Heart right ventricle (tissue), 16 donors: ENCODE results near the gene RARS1. TPM values are rescaled to one million over a fixed set of nuclear protein-coding genes. Genes with fewer than 3 reads are reported as not detected.

Experiments used
- ATAC-seq, 8 donors: fragments of 200-7000 bp; cut with Tn5 transposase; one replicate each; pipeline ENCODE4 v1.9.1; 2020; ENCODE audit warnings: mild to moderate bottlenecking in 8 of 8, moderate library complexity in 8 of 8, moderate number of reproducible peaks in 1 of 8
- DNase-seq, 2 donors: peaks; one replicate each; pipeline ENCODE4 v3.0.0-alpha.2; 2020
- H3K27ac ChIP-seq, 10 donors: fragments of 200-600 bp; sonication (generic) in 2 of 10; one replicate each; pipeline versions ENCODE4 v1.5.0 to v1.8.0; 2020 to 2022; ENCODE audit warnings: mild to moderate bottlenecking in 3 of 10
- H3K27me3 ChIP-seq, 7 donors: fragments of 200-600 bp; one replicate each; pipeline ENCODE4 v1.8.0; 2021 to 2022; ENCODE audit warnings: mild to moderate bottlenecking in 2 of 7
- H3K36me3 ChIP-seq, 9 donors: fragments of 200-600 bp; sonication (generic) in 1 of 9; one replicate each; pipeline versions ENCODE4 v1.5.0 to v1.8.0; 2020 to 2022; ENCODE audit warnings: mild to moderate bottlenecking in 2 of 9
- H3K4me1 ChIP-seq, 9 donors: fragments of 200-600 bp; sonication (generic) in 1 of 9; one replicate each; pipeline versions ENCODE4 v1.5.0 to v1.8.0; 2020 to 2022; ENCODE audit warnings: mild to moderate bottlenecking in 4 of 9
- H3K4me3 ChIP-seq, 10 donors: fragments of 200-600 bp; sonication (generic) in 2 of 10; one replicate each; pipeline versions ENCODE4 v1.5.0 to v1.8.0; 2020 to 2022; ENCODE audit warnings: mild to moderate bottlenecking in 7 of 10, moderate library complexity in 2 of 10
- H3K9me3 ChIP-seq, 11 donors: fragments of 200-600 bp in 10 of 11; sonication (generic) in 2 of 11; one replicate each; pipeline versions ENCODE4 v1.5.0 to v1.8.0; 2013 to 2022; ENCODE audit warnings: mild to moderate bottlenecking in 2 of 11, control low read depth in 1 of 11, moderate library complexity in 1 of 11
- WGBS, 2 donors: extraction: QIAGEN DNeasy Blood & Tissue Kit; methylation state at CpG; one replicate each; pipeline ENCODE4 v1.1.7; 2013; ENCODE audit warnings: inconsistent platforms in 1 of 2; 5-methylcytosine and 5-hydroxymethylcytosine counted together
- intact Hi-C, 10 donors: fragments of 100-400 bp; cut with DNase I; formaldehyde crosslinking; loops; one replicate each; pipeline versions ENCODE4 v1.11.1 to v1.14.2; 2022
- polyA plus RNA-seq, 2 donors: library from polyadenylated mRNA; stranded (reverse); fragments of 200-250 nt; gene quantifications; one replicate each; pipeline ENCODE4 v1.2.3, GENCODE V29; 2013
- total RNA-seq, 10 donors: library from RNA; stranded (reverse); fragmentation: NEBNext Ultra II Directional in 3 of 10; extraction: Animal tissue kit (Norgen Biotek cat#: 25700) in 3 of 10; gene quantifications; one replicate each; pipeline versions ENCODE4 v1.2.1 to v1.2.4, GENCODE V29; 2021 to 2023
- TF ChIP-seq, protein P1 (sequence below), 9 donors: fragments of 200-600 bp; sonication (generic) in 2 of 9; IDR thresholded peaks; one replicate each; pipeline versions ENCODE4 v1.5.0 to v1.8.0; 2021 to 2022; ENCODE audit warnings: antibody characterized with exemption in 9 of 9, mild to moderate bottlenecking in 5 of 9, moderate library complexity in 1 of 9
- donor health status: Arrhythmogenic right ventricular cardiomyopathy.
- donor health status: ischemic (EF 13 %, LVEDD 7.1; RV severe dilation, severe dysfunction).
- donor health status: healthy with polysubstance abuse.
- donor health status: DM: no; HTN: yes; CAD: no.
- donor health status: DM: no; HTN: no; CAD: no.
- donor health status: ischemic (EF 25% LVEDD 6.9; RV normal size, moderate dysfunction).
- donor health status: ischemic (EF 25% LVEDD 5.7; RV mildly dilated, moderate dysfunction).
- donor health status: healthy.
- donor health status: DM: yes; HTN: yes; CAD: no.
- donor health status: Ischemic cardiomyopathy.
- donor health status: ischemic (EF 35%, LVEDD 5.7; RV mildly dilated, moderate dysfunction).
- donor health status: nonischemic (EF 11% LVEDD 7.7; RV severe dilation, severe dysfunction).
- donor health status: DM: yes; HTN: yes; CAD: no.
- donor health status: PGD.
- donor health status: ischemic (EF 29% LVEDD 5.4; RV normal size, mild dysfunction).
- donor health status: nonischemic (EF 23%, LVEDD 6.1; RV moderate dilation, normal function).

RARS1 gene
- total and polyA plus RNA-seq, 12 donors, result 22.4 to 52.5 (median 45.2) TPM

DNA sequence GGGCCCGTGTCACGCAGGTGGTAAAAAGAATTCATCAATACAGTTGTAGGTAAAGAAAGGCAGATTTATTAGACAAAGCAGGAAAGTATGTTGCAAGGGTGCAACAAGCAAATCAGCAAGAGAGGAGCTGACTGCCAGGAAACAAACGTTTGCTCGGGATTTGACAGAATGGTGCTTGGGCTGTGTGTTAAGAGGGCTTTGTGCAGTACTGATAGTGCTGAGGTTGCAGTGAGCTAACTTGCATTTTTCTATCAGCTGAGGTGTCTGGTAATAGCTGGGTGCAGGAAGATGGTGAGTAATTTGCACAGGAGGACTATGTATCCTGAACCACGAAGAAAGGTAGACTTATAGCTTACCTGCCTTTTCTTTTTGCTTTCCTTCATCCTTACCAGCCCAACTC is 3.9 kb upstream of the RARS1 start:
- 56 to 57% methylated on average over 5 of the region's 5 CpGs for WGBS, 2 donors
- Histone ChIP-seq H3K4me3 (no peak overlapping the region), H3K9me3 (no peaks in the 10 kb centered on the region), H3K36me3 (no peaks in the 10 kb centered on the region), H3K27me3 (peaks cover 0 to 8% (median 0%) of the 10 kb centered on the region in 7 donors), H3K27ac (no peak overlapping the region), H3K4me1 (peaks cover 0 to 15% (median 6%) of the 10 kb centered on the region in 9 donors)
- intact Hi-C loops, result loop anchor here in 2 of 10 donors (5.0 to 10.0 kb wide), 2 partner anchors 92 to 215 kb away; partner anchors contain the start of gene PANK3 (in 1 of the 2)
- no peak for DNase-seq
- ATAC-seq, result no peak
- TF ChIP-seq, protein P1, sequence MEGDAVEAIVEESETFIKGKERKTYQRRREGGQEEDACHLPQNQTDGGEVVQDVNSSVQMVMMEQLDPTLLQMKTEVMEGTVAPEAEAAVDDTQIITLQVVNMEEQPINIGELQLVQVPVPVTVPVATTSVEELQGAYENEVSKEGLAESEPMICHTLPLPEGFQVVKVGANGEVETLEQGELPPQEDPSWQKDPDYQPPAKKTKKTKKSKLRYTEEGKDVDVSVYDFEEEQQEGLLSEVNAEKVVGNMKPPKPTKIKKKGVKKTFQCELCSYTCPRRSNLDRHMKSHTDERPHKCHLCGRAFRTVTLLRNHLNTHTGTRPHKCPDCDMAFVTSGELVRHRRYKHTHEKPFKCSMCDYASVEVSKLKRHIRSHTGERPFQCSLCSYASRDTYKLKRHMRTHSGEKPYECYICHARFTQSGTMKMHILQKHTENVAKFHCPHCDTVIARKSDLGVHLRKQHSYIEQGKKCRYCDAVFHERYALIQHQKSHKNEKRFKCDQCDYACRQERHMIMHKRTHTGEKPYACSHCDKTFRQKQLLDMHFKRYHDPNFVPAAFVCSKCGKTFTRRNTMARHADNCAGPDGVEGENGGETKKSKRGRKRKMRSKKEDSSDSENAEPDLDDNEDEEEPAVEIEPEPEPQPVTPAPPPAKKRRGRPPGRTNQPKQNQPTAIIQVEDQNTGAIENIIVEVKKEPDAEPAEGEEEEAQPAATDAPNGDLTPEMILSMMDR (IDR thresholded peaks at IDR 0.05), result no peak

DNA sequence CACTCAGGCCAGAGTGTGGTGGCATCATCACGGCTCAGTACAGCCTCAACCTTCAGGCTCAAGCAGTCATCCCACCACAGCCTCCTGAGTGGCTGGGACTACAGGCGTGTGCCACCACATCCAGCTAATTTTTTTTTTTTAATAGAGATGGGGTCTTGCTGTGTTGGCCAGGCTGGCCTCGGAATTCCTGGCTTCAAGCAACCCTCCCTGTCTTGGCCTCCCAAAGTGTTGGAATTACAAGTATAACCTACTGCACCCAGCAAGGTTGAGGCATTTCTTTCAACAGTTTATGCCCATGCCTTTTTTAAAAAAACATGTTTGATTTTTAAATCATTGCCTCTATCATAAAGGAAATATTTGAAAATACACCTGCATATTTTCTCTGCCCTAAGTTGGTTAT is 2.8 kb downstream of the RARS1 start:
- H3K4me1 ChIP-seq, result peaks cover 0 to 20% (median 9%) of the 10 kb centered on the region in 9 donors
- intact Hi-C loops, result loop anchor here in 6 of 10 donors (5.0 to 10.0 kb wide), 5 partner anchors 86 to 222 kb away; partner anchors contain the start of gene PANK3 (in 4 of the 6)
- TF ChIP-seq, protein P1 (IDR thresholded peaks at IDR 0.05), result no peak
- H3K9me3 ChIP-seq, result no peaks in the 10 kb centered on the region
- peaks cover 0 to 65% (median 51%) of the 10 kb centered on the region in 9 donors for H3K36me3 ChIP-seq
- H3K4me3 ChIP-seq, result no peak overlapping the region
- no peak for ATAC-seq
- H3K27ac ChIP-seq, result no peak overlapping the region
- WGBS, 2 donors, result 93 to 98% methylated on average over 3 of the region's 3 CpGs
- no peaks in the 10 kb centered on the region for H3K27me3 ChIP-seq
- no peak for DNase-seq

DNA sequence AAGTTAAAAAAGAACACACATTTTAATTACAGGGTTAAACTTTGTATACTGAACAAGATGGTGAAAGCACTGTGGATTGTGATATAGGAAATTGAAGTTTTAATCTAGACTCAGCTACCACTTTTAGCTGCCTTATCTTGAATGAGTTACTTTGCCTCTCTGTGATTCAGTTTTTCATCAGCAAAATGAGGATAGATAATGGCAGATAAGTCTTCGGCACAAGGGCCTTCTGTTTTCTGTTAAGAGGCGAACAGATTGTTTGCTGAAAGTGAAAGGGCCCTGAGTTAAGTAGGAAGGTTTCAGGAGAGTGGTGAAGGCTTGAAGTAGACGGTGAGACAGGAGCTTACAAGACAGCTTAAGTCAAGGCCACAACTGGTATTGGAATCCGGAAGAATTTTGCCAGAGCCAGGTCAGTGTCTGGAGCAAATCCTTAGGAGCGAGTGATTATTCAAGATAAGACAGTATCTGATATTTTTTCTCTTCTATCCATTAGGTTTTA is 7.8 kb downstream of the RARS1 start:
- ATAC-seq (no peak), DNase-seq (no peak)
- Histone ChIP-seq H3K36me3 (peaks cover 0 to 100% (median 84%) of the 10 kb centered on the region in 9 donors), H3K4me1 (no peaks in the 10 kb centered on the region), H3K4me3 (no peak overlapping the region), H3K27me3 (no peaks in the 10 kb centered on the region), H3K27ac (no peak overlapping the region), H3K9me3 (no peaks in the 10 kb centered on the region)
- TF ChIP-seq, protein P1 (IDR thresholded peaks at IDR 0.05), result no peak
- intact Hi-C loops, result no loop called here
- WGBS, 2 donors, result 55 to 59% methylated on average over 5 of the region's 5 CpGs

DNA sequence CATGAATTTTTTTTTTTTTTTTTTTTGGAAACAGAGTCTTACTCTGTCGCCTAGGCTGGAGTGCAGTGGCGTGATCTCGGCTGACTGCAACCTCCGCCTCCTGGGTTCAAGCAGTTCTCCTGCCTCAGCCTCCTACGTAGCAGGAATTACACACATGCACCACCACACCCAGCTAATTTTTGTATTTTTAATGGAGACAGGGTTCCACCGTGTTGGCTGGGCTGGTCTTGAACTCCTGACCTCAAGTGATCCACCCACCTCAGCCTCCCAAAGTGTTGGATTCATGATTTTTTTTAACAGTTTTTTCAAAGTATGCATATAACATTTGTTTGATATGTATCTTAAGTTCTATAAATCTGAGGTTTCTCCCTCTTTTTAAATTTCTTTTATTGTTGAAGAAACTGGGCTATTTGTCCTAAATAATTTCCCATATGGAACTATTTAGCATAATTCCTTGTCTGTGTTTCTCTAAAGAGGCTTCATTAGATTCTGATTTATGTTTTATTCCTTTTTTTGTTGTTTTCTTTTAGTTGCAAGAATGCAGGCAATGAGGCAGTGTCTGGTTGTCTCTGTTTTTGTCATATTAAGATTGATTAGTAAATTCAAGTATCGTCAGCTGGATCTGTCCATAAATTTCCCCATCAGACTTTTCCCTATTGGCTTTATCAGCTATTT is 16.4 kb downstream of the RARS1 start:
- no peaks in the 10 kb centered on the region for H3K9me3 ChIP-seq
- no peak overlapping the region for H3K27ac ChIP-seq
- no peak overlapping the region for H3K4me3 ChIP-seq
- H3K4me1 ChIP-seq, result no peaks in the 10 kb centered on the region
- TF ChIP-seq, protein P1 (IDR thresholded peaks at IDR 0.05), result no peak
- H3K36me3 ChIP-seq, result peaks cover 0 to 100% (median 61%) of the 10 kb centered on the region in 9 donors
- ATAC-seq (no peak), DNase-seq (no peak)
- no peaks in the 10 kb centered on the region for H3K27me3 ChIP-seq
- 90 to 96% methylated on average over 7 of the region's 7 CpGs for WGBS, 2 donors
- intact Hi-C loops, result no loop called here
